ENCODE measurements around the gene TBX5.

GRCh38 chr12:114360485-114360884 is 45.5 kb downstream of the TBX5 start:
- TF ChIP-seq EZH2 (IDR thresholded peaks at IDR 0.05): no peak
- no peak for TF ChIP-seq POLR2AphosphoS5 (IDR thresholded peaks at IDR 0.05; ENCODE audit: borderline replicate concordance, low read depth, low read length)
- TF ChIP-seq FOXP2 (optimal IDR thresholded peaks at IDR 0.05; ENCODE audit: control extremely low read depth, extremely low read length, insufficient read depth): no peak
